GM19372 (cell line): ENCODE measurements around the gene MMRN2.
"Not testable (repeated sequence)": the region's sequence is repeated elsewhere in the genome, so short reads cannot be mapped to it uniquely, and the experiment has no call there.

ENCODE experiments used
- ATAC-seq: cut with Tn5 transposase; IDR thresholded peaks from one replicate; pipeline ENCODE4 v1.9.1; 2021; ENCODE audit warnings: mild to moderate bottlenecking, low read depth, moderate library complexity; ENCODE audit not compliant: unreplicated experiment

Gene MMRN2, protein sequence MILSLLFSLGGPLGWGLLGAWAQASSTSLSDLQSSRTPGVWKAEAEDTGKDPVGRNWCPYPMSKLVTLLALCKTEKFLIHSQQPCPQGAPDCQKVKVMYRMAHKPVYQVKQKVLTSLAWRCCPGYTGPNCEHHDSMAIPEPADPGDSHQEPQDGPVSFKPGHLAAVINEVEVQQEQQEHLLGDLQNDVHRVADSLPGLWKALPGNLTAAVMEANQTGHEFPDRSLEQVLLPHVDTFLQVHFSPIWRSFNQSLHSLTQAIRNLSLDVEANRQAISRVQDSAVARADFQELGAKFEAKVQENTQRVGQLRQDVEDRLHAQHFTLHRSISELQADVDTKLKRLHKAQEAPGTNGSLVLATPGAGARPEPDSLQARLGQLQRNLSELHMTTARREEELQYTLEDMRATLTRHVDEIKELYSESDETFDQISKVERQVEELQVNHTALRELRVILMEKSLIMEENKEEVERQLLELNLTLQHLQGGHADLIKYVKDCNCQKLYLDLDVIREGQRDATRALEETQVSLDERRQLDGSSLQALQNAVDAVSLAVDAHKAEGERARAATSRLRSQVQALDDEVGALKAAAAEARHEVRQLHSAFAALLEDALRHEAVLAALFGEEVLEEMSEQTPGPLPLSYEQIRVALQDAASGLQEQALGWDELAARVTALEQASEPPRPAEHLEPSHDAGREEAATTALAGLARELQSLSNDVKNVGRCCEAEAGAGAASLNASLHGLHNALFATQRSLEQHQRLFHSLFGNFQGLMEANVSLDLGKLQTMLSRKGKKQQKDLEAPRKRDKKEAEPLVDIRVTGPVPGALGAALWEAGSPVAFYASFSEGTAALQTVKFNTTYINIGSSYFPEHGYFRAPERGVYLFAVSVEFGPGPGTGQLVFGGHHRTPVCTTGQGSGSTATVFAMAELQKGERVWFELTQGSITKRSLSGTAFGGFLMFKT

DNA sequence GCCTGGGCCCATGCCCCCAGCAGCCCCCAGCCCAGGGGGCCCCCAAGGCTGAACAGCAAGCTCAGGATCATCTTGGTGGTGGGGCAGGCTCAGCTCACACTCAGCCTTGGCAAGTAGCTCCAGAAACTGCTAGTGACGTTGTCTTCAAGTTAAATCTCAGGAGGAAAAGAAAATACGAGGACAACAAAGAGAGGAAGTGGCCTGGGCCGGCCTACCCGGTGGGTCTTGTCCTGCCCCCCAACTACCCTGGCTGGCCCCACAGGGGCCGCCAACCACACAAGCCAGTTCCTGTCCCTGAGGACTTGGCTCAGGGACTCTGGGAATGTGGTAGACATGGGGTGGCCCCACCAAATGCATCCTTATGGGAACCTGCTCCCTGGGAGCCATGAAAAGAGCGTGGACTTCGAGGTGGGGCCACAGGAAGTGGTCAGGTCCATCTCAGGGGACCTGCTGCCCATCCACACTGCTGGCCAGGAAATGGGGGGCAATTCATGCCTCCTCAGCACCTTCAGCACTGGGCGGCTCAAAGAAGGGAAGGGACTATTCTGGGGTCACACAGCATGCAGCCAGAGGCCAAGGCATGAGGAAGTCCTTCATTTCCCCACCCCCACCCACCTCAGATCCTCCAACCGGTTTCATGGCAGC is at the start of gene MMRN2:
Gene MMRN2 (minus strand): TSS at position 145 of the 645 bp plus-strand sequence. CDS start 74 bp downstream, at position 71.
- ATAC-seq, result no peak

DNA sequence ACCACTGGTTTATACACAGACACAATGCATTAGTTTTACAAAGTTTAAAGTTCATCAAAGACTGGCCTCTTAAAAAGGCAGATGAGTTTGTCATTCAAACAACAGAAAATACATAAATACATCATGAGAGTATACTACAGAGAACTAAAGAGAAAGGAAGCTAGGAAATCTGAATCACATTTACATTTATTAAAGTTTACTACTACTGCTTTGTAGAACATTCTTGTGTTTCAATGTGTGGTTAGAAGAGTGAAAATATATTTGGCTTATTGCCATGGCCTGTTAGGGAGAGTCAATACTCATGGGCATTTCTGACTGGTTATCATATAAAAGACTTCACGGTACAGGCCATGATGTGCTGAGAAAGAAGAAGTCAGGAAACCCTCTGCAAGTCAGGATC is 49.7 kb upstream of the MMRN2 start:
- not testable (repeated sequence) for ATAC-seq

- no peak for ATAC-seq
Observed at GRCh38 chr10:87000491-87000890, 43.1 kb upstream of the MMRN2 start.

DNA sequence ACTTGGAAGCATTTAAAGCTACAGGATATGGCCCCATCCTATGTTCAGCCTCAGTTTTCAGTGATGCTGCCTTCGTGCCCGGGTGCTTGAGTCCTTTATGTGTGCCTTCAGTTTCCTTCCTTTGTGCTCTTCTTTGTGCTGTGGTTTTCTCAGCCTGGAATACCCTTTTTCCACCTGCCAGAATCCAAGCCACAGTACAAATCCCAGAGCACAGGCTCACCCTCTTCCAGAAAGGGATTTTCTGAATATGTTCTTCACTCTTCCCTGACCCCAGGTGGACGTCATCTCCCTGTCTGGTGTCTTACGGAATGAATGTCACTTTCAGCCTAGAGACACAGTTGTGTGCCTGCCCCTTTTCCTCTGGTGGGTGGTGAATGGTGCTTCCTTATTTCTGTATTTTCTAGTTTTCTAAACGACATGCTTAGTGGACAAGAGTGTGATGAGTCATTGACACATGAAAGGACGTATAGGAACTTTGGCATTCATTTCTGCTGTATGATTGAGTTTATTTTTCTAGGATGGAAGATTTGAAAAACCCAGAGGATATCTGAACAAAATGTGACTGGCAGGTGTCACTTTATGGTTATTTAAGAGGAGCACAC is 42.5 kb upstream of the MMRN2 start:
- ATAC-seq, result not testable (repeated sequence)

- no peak for ATAC-seq
Observed at GRCh38 chr10:86992929-86993328, 35.5 kb upstream of the MMRN2 start.

- no peak for ATAC-seq
Observed at GRCh38 chr10:86992456-86992855, 35.0 kb upstream of the MMRN2 start.

GRCh38 chr10:86991362-86991761 is 33.9 kb upstream of the MMRN2 start:
- not testable (repeated sequence) for ATAC-seq

GRCh38 chr10:86988520-86988919 is 31.1 kb upstream of the MMRN2 start:
- no peak for ATAC-seq

DNA sequence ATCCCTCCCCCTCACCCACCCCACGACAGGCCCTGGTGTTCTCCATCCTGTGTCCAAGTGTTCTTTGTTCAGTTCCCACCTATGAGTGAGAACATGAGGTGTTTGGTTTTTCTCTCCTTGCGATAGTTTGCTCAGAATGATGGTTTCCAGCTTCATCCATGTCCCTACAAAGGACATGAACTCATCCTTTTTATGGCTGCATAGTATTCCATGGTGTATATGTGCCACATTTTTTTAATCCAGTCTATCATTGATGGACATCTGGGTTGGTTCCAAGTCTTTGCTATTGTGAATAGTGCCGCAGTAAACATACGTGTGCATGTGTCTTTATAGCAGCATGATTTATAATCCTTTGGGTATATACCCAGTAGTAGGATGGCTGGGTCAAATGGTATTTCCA is 27.1 kb upstream of the MMRN2 start:
- ATAC-seq, result not testable (repeated sequence)

- ATAC-seq, result no peak
Observed at GRCh38 chr10:86981716-86982115, 24.3 kb upstream of the MMRN2 start.

- ATAC-seq, result not testable (repeated sequence)
Observed at GRCh38 chr10:86981020-86981419, 23.6 kb upstream of the MMRN2 start.

DNA sequence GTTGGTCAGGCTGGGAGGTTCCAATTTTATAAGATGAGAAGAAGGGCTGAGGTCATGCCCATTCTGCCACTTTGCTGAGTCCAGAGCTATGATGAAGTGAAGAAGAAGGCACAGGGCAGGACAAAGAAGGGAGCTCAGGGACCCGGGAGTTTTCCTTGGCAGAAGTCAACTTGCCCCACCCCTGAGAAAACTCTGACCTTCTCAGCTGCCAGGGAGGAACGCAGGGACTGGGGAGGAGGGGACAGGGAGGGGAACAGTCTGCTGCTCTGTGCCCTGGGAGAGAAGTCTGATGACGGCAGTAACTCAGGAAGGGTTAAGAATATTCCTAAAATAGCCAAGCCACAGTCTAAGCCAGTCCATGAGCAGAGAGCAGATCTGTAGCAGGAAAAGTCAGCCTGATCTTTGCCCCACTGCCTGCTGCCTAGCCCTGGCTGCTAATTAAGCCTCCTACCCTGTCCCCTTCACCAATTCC is 22.6 kb upstream of the MMRN2 start:
- ATAC-seq, result no peak

- no peak for ATAC-seq
Observed at GRCh38 chr10:86979296-86979818, 21.9 kb upstream of the MMRN2 start.

DNA sequence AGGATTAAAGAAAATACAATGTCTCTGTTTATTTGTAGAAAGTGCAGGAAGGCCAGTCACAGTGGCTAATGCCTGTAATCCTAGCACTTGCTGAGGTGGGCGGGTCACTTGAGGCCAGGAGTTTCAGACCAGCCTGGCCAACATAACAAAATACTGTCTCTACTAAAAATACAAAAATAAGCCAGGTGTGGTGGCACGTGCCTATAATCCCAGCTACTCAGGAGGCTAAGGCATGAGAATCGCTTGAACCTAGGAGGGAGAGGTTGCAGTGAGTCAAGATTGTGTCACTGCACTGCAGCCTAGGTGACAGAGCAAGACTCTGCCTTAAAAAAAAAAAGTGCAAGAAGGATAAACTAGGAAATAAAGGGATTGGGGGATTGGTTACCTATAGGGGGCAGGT is 21.0 kb upstream of the MMRN2 start:
- ATAC-seq, result not testable (repeated sequence)

- ATAC-seq, result no peak
Observed at GRCh38 chr10:86976362-86977056, 19.1 kb upstream of the MMRN2 start.

- no peak for ATAC-seq
Observed at GRCh38 chr10:86974484-86974883, 17.1 kb upstream of the MMRN2 start.

DNA sequence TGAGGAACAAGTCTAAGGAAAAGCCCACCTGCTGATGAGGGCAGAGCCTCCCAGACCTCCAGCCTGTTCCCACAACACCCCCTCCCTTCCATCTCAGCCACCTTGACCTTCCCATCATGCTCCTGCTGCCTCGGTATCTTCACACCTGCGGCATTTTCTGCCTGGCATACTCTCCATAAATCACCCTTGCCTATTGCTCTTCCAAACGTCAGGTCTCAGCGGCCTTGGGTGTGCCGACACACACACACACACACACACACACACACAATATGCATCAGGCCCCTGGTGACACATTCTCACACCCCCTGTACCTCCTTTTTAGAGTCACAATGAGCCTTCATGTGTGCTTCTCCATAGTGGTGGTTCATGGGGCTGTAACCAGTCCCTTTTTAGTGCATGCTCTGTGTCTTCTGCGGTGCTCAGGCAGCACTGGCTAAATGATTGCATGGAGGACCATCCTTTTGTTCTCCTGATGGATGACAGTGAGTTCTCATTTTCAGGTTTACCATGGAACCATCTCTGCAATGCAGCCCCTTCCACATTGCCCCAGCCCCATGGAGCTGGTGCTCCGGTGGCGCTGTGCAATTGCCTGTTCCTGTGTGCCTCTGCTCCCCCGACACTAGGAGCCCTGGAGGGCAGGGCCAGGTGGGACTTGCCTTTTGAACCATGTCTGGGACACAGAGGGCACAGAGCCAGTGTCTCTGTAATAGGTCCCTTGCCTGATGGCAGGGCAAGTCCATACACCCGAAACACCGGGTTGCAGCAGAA is 15.4 kb upstream of the MMRN2 start:
- no peak for ATAC-seq

DNA sequence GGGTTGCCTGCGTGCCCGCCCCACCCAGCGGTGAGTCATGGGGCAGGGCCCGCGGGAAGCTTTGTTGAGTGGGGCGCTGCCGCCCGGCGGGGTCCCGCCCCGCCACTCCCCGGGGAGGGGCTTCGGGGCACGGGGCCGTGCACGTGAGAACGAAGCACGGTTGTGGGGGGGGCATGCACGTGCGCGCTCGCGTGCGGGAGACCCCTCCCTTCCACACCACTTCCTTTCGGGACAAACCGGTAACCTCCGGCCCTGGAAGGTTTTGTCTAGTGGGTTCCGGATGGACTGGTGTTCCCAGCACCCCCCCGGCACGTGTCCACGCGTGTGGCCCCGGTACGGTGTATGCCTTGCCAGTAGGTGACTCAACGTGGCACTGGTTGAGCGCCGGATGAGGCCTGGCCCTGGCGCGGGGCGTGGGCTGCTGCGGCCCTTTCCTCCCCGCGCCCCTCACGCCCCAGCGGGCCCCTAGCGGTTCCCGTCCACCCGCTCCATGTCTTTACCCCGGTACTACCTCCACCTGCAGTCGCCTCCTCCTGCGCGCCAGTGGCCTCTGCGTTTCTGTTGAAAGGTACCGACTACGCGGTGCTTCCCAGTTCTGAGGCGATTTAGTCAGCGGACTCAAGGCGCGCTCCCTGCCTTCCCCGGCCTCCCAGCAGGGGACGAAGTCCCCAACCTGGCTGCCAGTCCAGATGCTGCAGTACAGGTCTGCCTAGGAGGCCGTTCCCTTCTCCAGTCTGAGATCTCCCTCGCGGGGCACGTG is 14.0 kb upstream of the MMRN2 start:
- peak; percentile 67 for ATAC-seq
